K562 (cell line): ENCODE results near the gene OR2W3. TPM values are rescaled to one million over a fixed set of nuclear protein-coding genes. Genes with fewer than 3 reads are reported as not detected.

Source experiments
- CHD2 ChIP-seq: IDR thresholded peaks from 2 replicates; pipeline ENCODE4 v1.6.1; 2011; ENCODE audit warnings: low read depth, low read length
- HIVEP1 ChIP-seq: fragments of 250-450 bp; sonication (Bioruptor Pico); IDR thresholded peaks from 2 replicates; pipeline ENCODE4 v1.4.0; 2020; ENCODE audit warnings: mild to moderate bottlenecking
- PRMT5 ChIP-seq: sonication (generic); formaldehyde crosslinking; IDR thresholded peaks from 2 replicates; pipeline ENCODE4 v1.5.0; 2020; ENCODE audit warnings: missing genetic modification reagents
- PURB ChIP-seq: sonication (generic); formaldehyde crosslinking; IDR thresholded peaks from 2 replicates; pipeline ENCODE4 v1.9.0; 2021; ENCODE audit warnings: low read depth, mild to moderate bottlenecking, missing genetic modification reagents
- SMAD1 ChIP-seq: fragments of 150-350 bp; IDR thresholded peaks from 2 replicates; pipeline ENCODE4 v1.6.1; 2014; ENCODE audit warnings: low read length, low read depth; ENCODE audit not compliant: partially characterized antibody
- SP2 ChIP-seq: IDR thresholded peaks from 2 replicates; pipeline ENCODE4 v1.6.1; 2011; ENCODE audit warnings: mild to moderate bottlenecking, low read depth, low read length, moderate library complexity; ENCODE audit not compliant: poor library complexity, severe bottlenecking; ENCODE audit errors: extremely low read depth
- TEAD4 ChIP-seq, 2 experiments: sonication (generic) in 1 of 2; formaldehyde crosslinking in 1 of 2; IDR thresholded peaks; 2 replicates each; pipeline versions ENCODE4 v1.6.1 to v1.8.0; 2012 to 2022; ENCODE audit warnings: borderline replicate concordance in 1 of 2, inconsistent platforms in 1 of 2, low read length in 1 of 2, mild to moderate bottlenecking in 1 of 2, missing genetic modification reagents in 1 of 2
- ZC3H11A ChIP-seq: IDR thresholded peaks from 2 replicates; pipeline ENCODE4 v1.6.1; 2012; ENCODE audit warnings: low read depth, low read length, improper control_type of control experiment
- ZNF76 ChIP-seq: fragments of 250-450 bp; sonication (Bioruptor Pico); IDR thresholded peaks from 2 replicates; pipeline ENCODE4 v1.4.0; 2020; ENCODE audit warnings: mild to moderate bottlenecking, moderate library complexity, borderline replicate concordance
- polyA plus RNA-seq, 8 experiments: library from polyadenylated mRNA; depleted of rRNA in 4 of 8; stranded (reverse) in 5 of 8; unstranded in 3 of 8; fragments of >200 nt; fragmentation: Nextera tagmentation in 2 of 8; fragmentation: Illumina TruSeq in 1 of 8; extraction: Ambion mirVana in 2 of 8; extraction: Trizol in 1 of 8; gene quantifications; 2 replicates each; pipeline versions ENCODE4 v1.2.1 to v1.2.3, GENCODE V29; 2011 to 2014; ENCODE audit warnings: inconsistent platforms in 1 of 8, missing spikeins in 1 of 8
- total RNA-seq, 7 experiments: library from RNA; depleted of rRNA in 6 of 7; stranded (reverse); fragments of >200 nt in 6 of 7; fragmentation: Illumina TruSeq in 2 of 7; extraction: Trizol in 2 of 7; gene quantifications; 2 replicates each; pipeline versions ENCODE4 v1.2.1 to v1.2.3, GENCODE V29; 2011 to 2021; ENCODE audit warnings: low replicate concordance in 1 of 7
- TF ChIP-seq, protein P1 (sequence below): sonication (generic); formaldehyde crosslinking; IDR thresholded peaks from 2 replicates; pipeline ENCODE4 v1.8.0; 2022; ENCODE audit warnings: mild to moderate bottlenecking, missing genetic modification reagents
- TF ChIP-seq, protein P2 (sequence below): fragments of 450-650 bp; formaldehyde crosslinking; IDR thresholded peaks from 2 replicates; pipeline ENCODE4 v1.4.0; 2022; ENCODE audit warnings: missing genetic modification characterization
- TF ChIP-seq, protein P3 (sequence below): sonication (generic); formaldehyde crosslinking; IDR thresholded peaks from 2 replicates; pipeline ENCODE4 v1.8.0; 2022; ENCODE audit warnings: missing genetic modification reagents, mild to moderate bottlenecking, borderline replicate concordance
- TF ChIP-seq, protein P4 (sequence below): sonication (generic); formaldehyde crosslinking; IDR thresholded peaks from 2 replicates; pipeline ENCODE4 v1.8.0; 2022; ENCODE audit warnings: mild to moderate bottlenecking, low read depth, missing genetic modification reagents
- TF ChIP-seq, protein P5 (sequence below): fragments of 150-350 bp; conservative IDR thresholded peaks from 2 replicates; pipeline ENCODE4 v1.6.1; 2014; ENCODE audit warnings: low read length

The OR2W3 gene
- total and polyA plus RNA-seq, 9 of the 15 experiments (the other 6 are each of a cell fraction or from before 2014, with no cell fraction given): 0.67 to 7.6 (median 3.7) TPM

DNA sequence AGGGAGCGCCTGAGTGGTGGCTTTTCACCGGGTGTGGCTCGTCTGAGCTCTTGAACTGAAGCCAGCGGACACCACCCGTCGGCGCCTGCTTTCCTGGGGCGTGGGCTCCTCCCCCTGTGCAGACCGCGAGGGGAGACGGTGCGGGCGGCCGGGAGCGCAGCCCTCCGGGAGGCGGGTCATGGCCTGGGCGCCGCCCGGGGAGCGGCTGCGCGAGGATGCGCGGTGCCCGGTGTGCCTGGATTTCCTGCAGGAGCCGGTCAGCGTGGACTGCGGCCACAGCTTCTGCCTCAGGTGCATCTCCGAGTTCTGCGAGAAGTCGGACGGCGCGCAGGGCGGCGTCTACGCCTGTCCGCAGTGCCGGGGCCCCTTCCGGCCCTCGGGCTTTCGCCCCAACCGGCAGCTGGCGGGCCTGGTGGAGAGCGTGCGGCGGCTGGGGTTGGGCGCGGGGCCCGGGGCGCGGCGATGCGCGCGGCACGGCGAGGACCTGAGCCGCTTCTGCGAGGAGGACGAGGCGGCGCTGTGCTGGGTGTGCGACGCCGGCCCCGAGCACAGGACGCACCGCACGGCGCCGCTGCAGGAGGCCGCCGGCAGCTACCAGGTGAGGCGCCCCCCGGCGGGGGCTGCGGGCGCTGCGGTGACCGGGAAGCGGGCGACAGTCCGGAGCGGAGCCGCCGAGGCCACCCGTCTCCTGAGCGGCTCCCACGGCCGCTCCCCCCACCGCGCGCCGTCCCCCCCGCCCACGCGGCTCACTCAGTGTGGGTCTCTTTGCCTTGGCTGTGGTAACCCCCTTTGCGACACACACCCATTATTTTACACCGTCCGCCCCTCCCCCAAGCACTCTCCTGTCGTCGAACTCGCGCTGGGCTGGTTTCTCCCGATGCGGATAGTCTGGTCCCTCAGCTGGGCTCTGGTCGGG, 38.1 kb upstream of the OR2W3 start, which contains the start of gene TRIM58 (continued):
- TF ChIP-seq SMAD1 (peak; percentile 26), ZC3H11A (no peak), PRMT5 (no peak), SP2 (no peak), CHD2 (no peak; the same call in 1 of the 2 replicates), TEAD4 (IDR thresholded peaks at IDR 0.05; ENCODE audit: low read length) (no peak; the same call in 1 of the 2 replicates), TEAD4 (CRISPR knock-in tag; IDR thresholded peaks at IDR 0.05; ENCODE audit: borderline replicate concordance) (no peak), PURB (CRISPR knock-in tag) (no peak), ZNF76 (0 out of 2 replicates have a peak, but pooled peaks have one; percentile 12), HIVEP1 (CRISPR knock-in tag) (0 out of 2 replicates have a peak, but pooled peaks have one; percentile 25)
- TF ChIP-seq, protein P1, sequence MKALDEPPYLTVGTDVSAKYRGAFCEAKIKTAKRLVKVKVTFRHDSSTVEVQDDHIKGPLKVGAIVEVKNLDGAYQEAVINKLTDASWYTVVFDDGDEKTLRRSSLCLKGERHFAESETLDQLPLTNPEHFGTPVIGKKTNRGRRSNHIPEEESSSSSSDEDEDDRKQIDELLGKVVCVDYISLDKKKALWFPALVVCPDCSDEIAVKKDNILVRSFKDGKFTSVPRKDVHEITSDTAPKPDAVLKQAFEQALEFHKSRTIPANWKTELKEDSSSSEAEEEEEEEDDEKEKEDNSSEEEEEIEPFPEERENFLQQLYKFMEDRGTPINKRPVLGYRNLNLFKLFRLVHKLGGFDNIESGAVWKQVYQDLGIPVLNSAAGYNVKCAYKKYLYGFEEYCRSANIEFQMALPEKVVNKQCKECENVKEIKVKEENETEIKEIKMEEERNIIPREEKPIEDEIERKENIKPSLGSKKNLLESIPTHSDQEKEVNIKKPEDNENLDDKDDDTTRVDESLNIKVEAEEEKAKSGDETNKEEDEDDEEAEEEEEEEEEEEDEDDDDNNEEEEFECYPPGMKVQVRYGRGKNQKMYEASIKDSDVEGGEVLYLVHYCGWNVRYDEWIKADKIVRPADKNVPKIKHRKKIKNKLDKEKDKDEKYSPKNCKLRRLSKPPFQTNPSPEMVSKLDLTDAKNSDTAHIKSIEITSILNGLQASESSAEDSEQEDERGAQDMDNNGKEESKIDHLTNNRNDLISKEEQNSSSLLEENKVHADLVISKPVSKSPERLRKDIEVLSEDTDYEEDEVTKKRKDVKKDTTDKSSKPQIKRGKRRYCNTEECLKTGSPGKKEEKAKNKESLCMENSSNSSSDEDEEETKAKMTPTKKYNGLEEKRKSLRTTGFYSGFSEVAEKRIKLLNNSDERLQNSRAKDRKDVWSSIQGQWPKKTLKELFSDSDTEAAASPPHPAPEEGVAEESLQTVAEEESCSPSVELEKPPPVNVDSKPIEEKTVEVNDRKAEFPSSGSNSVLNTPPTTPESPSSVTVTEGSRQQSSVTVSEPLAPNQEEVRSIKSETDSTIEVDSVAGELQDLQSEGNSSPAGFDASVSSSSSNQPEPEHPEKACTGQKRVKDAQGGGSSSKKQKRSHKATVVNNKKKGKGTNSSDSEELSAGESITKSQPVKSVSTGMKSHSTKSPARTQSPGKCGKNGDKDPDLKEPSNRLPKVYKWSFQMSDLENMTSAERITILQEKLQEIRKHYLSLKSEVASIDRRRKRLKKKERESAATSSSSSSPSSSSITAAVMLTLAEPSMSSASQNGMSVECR (CRISPR knock-in tag): peak; percentile 66; the same call in 1 of the 2 replicates
- TF ChIP-seq, protein P2, sequence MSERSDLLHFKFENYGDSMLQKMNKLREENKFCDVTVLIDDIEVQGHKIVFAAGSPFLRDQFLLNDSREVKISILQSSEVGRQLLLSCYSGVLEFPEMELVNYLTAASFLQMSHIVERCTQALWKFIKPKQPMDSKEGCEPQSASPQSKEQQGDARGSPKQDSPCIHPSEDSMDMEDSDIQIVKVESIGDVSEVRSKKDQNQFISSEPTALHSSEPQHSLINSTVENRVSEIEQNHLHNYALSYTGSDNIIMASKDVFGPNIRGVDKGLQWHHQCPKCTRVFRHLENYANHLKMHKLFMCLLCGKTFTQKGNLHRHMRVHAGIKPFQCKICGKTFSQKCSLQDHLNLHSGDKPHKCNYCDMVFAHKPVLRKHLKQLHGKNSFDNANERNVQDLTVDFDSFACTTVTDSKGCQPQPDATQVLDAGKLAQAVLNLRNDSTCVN (CRISPR knock-in tag): no peak
- TF ChIP-seq, protein P3, sequence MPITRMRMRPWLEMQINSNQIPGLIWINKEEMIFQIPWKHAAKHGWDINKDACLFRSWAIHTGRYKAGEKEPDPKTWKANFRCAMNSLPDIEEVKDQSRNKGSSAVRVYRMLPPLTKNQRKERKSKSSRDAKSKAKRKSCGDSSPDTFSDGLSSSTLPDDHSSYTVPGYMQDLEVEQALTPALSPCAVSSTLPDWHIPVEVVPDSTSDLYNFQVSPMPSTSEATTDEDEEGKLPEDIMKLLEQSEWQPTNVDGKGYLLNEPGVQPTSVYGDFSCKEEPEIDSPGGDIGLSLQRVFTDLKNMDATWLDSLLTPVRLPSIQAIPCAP (CRISPR knock-in tag): no peak
- TF ChIP-seq, protein P4, sequence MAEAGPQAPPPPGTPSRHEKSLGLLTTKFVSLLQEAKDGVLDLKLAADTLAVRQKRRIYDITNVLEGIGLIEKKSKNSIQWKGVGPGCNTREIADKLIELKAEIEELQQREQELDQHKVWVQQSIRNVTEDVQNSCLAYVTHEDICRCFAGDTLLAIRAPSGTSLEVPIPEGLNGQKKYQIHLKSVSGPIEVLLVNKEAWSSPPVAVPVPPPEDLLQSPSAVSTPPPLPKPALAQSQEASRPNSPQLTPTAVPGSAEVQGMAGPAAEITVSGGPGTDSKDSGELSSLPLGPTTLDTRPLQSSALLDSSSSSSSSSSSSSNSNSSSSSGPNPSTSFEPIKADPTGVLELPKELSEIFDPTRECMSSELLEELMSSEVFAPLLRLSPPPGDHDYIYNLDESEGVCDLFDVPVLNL: no peak
- TF ChIP-seq, protein P5, sequence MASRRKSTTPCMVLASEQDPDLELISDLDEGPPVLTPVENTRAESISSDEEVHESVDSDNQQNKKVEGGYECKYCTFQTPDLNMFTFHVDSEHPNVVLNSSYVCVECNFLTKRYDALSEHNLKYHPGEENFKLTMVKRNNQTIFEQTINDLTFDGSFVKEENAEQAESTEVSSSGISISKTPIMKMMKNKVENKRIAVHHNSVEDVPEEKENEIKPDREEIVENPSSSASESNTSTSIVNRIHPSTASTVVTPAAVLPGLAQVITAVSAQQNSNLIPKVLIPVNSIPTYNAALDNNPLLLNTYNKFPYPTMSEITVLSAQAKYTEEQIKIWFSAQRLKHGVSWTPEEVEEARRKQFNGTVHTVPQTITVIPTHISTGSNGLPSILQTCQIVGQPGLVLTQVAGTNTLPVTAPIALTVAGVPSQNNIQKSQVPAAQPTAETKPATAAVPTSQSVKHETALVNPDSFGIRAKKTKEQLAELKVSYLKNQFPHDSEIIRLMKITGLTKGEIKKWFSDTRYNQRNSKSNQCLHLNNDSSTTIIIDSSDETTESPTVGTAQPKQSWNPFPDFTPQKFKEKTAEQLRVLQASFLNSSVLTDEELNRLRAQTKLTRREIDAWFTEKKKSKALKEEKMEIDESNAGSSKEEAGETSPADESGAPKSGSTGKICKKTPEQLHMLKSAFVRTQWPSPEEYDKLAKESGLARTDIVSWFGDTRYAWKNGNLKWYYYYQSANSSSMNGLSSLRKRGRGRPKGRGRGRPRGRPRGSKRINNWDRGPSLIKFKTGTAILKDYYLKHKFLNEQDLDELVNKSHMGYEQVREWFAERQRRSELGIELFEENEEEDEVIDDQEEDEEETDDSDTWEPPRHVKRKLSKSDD: peak; percentile 68; the same call in 1 of the 2 replicates
